ENCODE results near the gene LIPT1.
"Not testable (repeated sequence)": the region's sequence is repeated elsewhere in the genome, so short reads cannot be mapped to it uniquely, and the experiment has no call there.

LIPT1 gene

GRCh38 chr2:99154643-99155536, at the start of gene LIPT1, which contains the start of gene TSGA10:
Gene LIPT1 (plus strand): TSS chr2:99154967. CDS start chr2:99161958, 6,991 bp downstream.
Gene TSGA10 (minus strand): TSS chr2:99154942. CDS start chr2:99109439, 45,503 bp downstream.
- peak within 1 kb of the TSS; percentile 78 to 84 for H3K9ac ChIP-seq (ENCODE audit: low read depth in 1 of 2, low read length in 2 of 2)
- peaks cover 11 to 12% of the 10 kb centered on the region in 2 donors for H3K4me1 ChIP-seq (ENCODE audit: control insufficient read depth in 2 of 2, insufficient read depth in 2 of 2, low read length in 2 of 2)
- H3K27ac ChIP-seq (ENCODE audit: low read depth in 2 of 2, low read length in 2 of 2): peak within 1 kb of the TSS; percentile 90
- H3K4me3 ChIP-seq (ENCODE audit: low read length in 2 of 2): peak within 1 kb of the TSS; percentile 81 to 97
- H3K9me3 ChIP-seq (ENCODE audit: control insufficient read depth in 2 of 2, low read length in 2 of 2): no peaks in the 10 kb centered on the region
- no peaks in the 10 kb centered on the region for H3K27me3 ChIP-seq (ENCODE audit: control insufficient read depth in 2 of 2, insufficient read depth in 2 of 2, low read length in 2 of 2)
- H3K36me3 ChIP-seq (ENCODE audit: control insufficient read depth in 2 of 2, insufficient read depth in 2 of 2, low read length in 2 of 2): peaks cover 0 to 6% of the 10 kb centered on the region in 2 donors

- Histone ChIP-seq H3K9ac (ENCODE audit: low read depth in 1 of 2, low read length in 2 of 2) (no peak overlapping the region), H3K27me3 (ENCODE audit: control insufficient read depth in 2 of 2, insufficient read depth in 2 of 2, low read length in 2 of 2) (no peaks in the 10 kb centered on the region), H3K4me1 (ENCODE audit: control insufficient read depth in 2 of 2, insufficient read depth in 2 of 2, low read length in 2 of 2) (no peaks in the 10 kb centered on the region), H3K27ac (ENCODE audit: low read depth in 2 of 2, low read length in 2 of 2) (no peak overlapping the region), H3K4me3 (ENCODE audit: low read length in 2 of 2) (no peak overlapping the region), H3K36me3 (ENCODE audit: control insufficient read depth in 2 of 2, insufficient read depth in 2 of 2, low read length in 2 of 2) (no peaks in the 10 kb centered on the region), H3K9me3 (ENCODE audit: control insufficient read depth in 2 of 2, low read length in 2 of 2) (no peaks in the 10 kb centered on the region)
Observed at GRCh38 chr2:99106913-99107312, 47.9 kb upstream of the LIPT1 start.

- Histone ChIP-seq H3K36me3 (ENCODE audit: control insufficient read depth in 2 of 2, insufficient read depth in 2 of 2, low read length in 2 of 2) (no peaks in the 10 kb centered on the region), H3K27ac (ENCODE audit: low read depth in 2 of 2, low read length in 2 of 2) (no peak overlapping the region), H3K9me3 (ENCODE audit: control insufficient read depth in 2 of 2, low read length in 2 of 2) (no peaks in the 10 kb centered on the region), H3K9ac (ENCODE audit: low read depth in 1 of 2, low read length in 2 of 2) (no peak overlapping the region), H3K4me1 (ENCODE audit: control insufficient read depth in 2 of 2, insufficient read depth in 2 of 2, low read length in 2 of 2) (no peaks in the 10 kb centered on the region), H3K4me3 (ENCODE audit: low read length in 2 of 2) (no peak overlapping the region), H3K27me3 (ENCODE audit: control insufficient read depth in 2 of 2, insufficient read depth in 2 of 2, low read length in 2 of 2) (no peaks in the 10 kb centered on the region)
Observed at GRCh38 chr2:99111236-99111635, 43.5 kb upstream of the LIPT1 start.

- H3K4me1 ChIP-seq (ENCODE audit: control insufficient read depth in 2 of 2, insufficient read depth in 2 of 2, low read length in 2 of 2): no peaks in the 10 kb centered on the region
- H3K36me3 ChIP-seq (ENCODE audit: control insufficient read depth in 2 of 2, insufficient read depth in 2 of 2, low read length in 2 of 2): no peaks in the 10 kb centered on the region
- no peak overlapping the region for H3K27ac ChIP-seq (ENCODE audit: low read depth in 2 of 2, low read length in 2 of 2)
- no peak overlapping the region for H3K9ac ChIP-seq (ENCODE audit: low read depth in 1 of 2, low read length in 2 of 2)
- H3K4me3 ChIP-seq (ENCODE audit: low read length in 2 of 2): no peak overlapping the region
- no peaks in the 10 kb centered on the region for H3K27me3 ChIP-seq (ENCODE audit: control insufficient read depth in 2 of 2, insufficient read depth in 2 of 2, low read length in 2 of 2)
- no peaks in the 10 kb centered on the region for H3K9me3 ChIP-seq (ENCODE audit: control insufficient read depth in 2 of 2, low read length in 2 of 2)
Observed at GRCh38 chr2:99111945-99112344, 42.8 kb upstream of the LIPT1 start.

GRCh38 chr2:99112617-99113016, 42.1 kb upstream of the LIPT1 start:
- Histone ChIP-seq H3K36me3 (ENCODE audit: control insufficient read depth in 2 of 2, insufficient read depth in 2 of 2, low read length in 2 of 2) (no peaks in the 10 kb centered on the region), H3K9ac (ENCODE audit: low read depth in 1 of 2, low read length in 2 of 2) (no peak overlapping the region), H3K4me1 (ENCODE audit: control insufficient read depth in 2 of 2, insufficient read depth in 2 of 2, low read length in 2 of 2) (no peaks in the 10 kb centered on the region), H3K27ac (ENCODE audit: low read depth in 2 of 2, low read length in 2 of 2) (no peak overlapping the region), H3K27me3 (ENCODE audit: control insufficient read depth in 2 of 2, insufficient read depth in 2 of 2, low read length in 2 of 2) (no peaks in the 10 kb centered on the region), H3K9me3 (ENCODE audit: control insufficient read depth in 2 of 2, low read length in 2 of 2) (no peaks in the 10 kb centered on the region), H3K4me3 (ENCODE audit: low read length in 2 of 2) (no peak overlapping the region)

GRCh38 chr2:99127981-99128380, 26.8 kb upstream of the LIPT1 start:
- H3K27me3 ChIP-seq (ENCODE audit: control insufficient read depth in 2 of 2, insufficient read depth in 2 of 2, low read length in 2 of 2): no peaks in the 10 kb centered on the region
- H3K4me1 ChIP-seq (ENCODE audit: control insufficient read depth in 2 of 2, insufficient read depth in 2 of 2, low read length in 2 of 2): no peaks in the 10 kb centered on the region
- peaks cover 7 to 9% of the 10 kb centered on the region in 2 donors for H3K36me3 ChIP-seq (ENCODE audit: control insufficient read depth in 2 of 2, insufficient read depth in 2 of 2, low read length in 2 of 2)
- peaks cover 3 to 4% of the 10 kb centered on the region in 2 donors for H3K9me3 ChIP-seq (ENCODE audit: control insufficient read depth in 2 of 2, low read length in 2 of 2)
- no peak overlapping the region for H3K4me3 ChIP-seq (ENCODE audit: low read length in 2 of 2)
- no peak overlapping the region for H3K27ac ChIP-seq (ENCODE audit: low read depth in 2 of 2, low read length in 2 of 2)
- H3K9ac ChIP-seq (ENCODE audit: low read depth in 1 of 2, low read length in 2 of 2): no peak overlapping the region

- H3K9me3 ChIP-seq (ENCODE audit: control insufficient read depth in 2 of 2, low read length in 2 of 2); H3K4me1 ChIP-seq (ENCODE audit: control insufficient read depth in 2 of 2, insufficient read depth in 2 of 2, low read length in 2 of 2); H3K9ac ChIP-seq (ENCODE audit: low read depth in 1 of 2, low read length in 2 of 2); H3K27ac ChIP-seq (ENCODE audit: low read depth in 2 of 2, low read length in 2 of 2); H3K36me3 ChIP-seq (ENCODE audit: control insufficient read depth in 2 of 2, insufficient read depth in 2 of 2, low read length in 2 of 2); H3K4me3 ChIP-seq (ENCODE audit: low read length in 2 of 2); H3K27me3 ChIP-seq (ENCODE audit: control insufficient read depth in 2 of 2, insufficient read depth in 2 of 2, low read length in 2 of 2): not testable (repeated sequence)
Observed at GRCh38 chr2:99135044-99135556, 19.7 kb upstream of the LIPT1 start.

- no peak overlapping the region for H3K27ac ChIP-seq (ENCODE audit: low read depth in 2 of 2, low read length in 2 of 2)
Observed at GRCh38 chr2:99139003-99139402, 15.8 kb upstream of the LIPT1 start.

GRCh38 chr2:99140056-99140859, 14.5 kb upstream of the LIPT1 start:
- no peaks in the 10 kb centered on the region for H3K27me3 ChIP-seq (ENCODE audit: control insufficient read depth in 2 of 2, insufficient read depth in 2 of 2, low read length in 2 of 2)
- H3K4me3 ChIP-seq (ENCODE audit: low read length in 2 of 2): peak overlapping the region; percentile 95 to 98
- no peaks in the 10 kb centered on the region for H3K36me3 ChIP-seq (ENCODE audit: control insufficient read depth in 2 of 2, insufficient read depth in 2 of 2, low read length in 2 of 2)
- peak overlapping the region; percentile 95 to 99 for H3K27ac ChIP-seq (ENCODE audit: low read depth in 2 of 2, low read length in 2 of 2)
- peaks cover 8 to 12% of the 10 kb centered on the region in 2 donors for H3K4me1 ChIP-seq (ENCODE audit: control insufficient read depth in 2 of 2, insufficient read depth in 2 of 2, low read length in 2 of 2)
- peak overlapping the region; percentile 93 to 99 for H3K9ac ChIP-seq (ENCODE audit: low read depth in 1 of 2, low read length in 2 of 2)
- no peaks in the 10 kb centered on the region for H3K9me3 ChIP-seq (ENCODE audit: control insufficient read depth in 2 of 2, low read length in 2 of 2)

More at GRCh38 chr2:99139003-99139402, 15.8 kb upstream of the LIPT1 start:
- Histone ChIP-seq H3K36me3 (ENCODE audit: control insufficient read depth in 2 of 2, insufficient read depth in 2 of 2, low read length in 2 of 2) (no peaks in the 10 kb centered on the region), H3K4me3 (ENCODE audit: low read length in 2 of 2) (no peak overlapping the region), H3K4me1 (ENCODE audit: control insufficient read depth in 2 of 2, insufficient read depth in 2 of 2, low read length in 2 of 2) (peaks cover 8 to 12% of the 10 kb centered on the region in 2 donors), H3K9ac (ENCODE audit: low read depth in 1 of 2, low read length in 2 of 2) (no peak overlapping the region), H3K9me3 (ENCODE audit: control insufficient read depth in 2 of 2, low read length in 2 of 2) (no peaks in the 10 kb centered on the region), H3K27me3 (ENCODE audit: control insufficient read depth in 2 of 2, insufficient read depth in 2 of 2, low read length in 2 of 2) (no peaks in the 10 kb centered on the region)

GRCh38 chr2:99140860-99141109, 14.0 kb upstream of the LIPT1 start:
- Histone ChIP-seq H3K36me3 (ENCODE audit: control insufficient read depth in 2 of 2, insufficient read depth in 2 of 2, low read length in 2 of 2) (no peaks in the 10 kb centered on the region), H3K27me3 (ENCODE audit: control insufficient read depth in 2 of 2, insufficient read depth in 2 of 2, low read length in 2 of 2) (no peaks in the 10 kb centered on the region), H3K4me3 (ENCODE audit: low read length in 2 of 2) (peak overlapping the region; percentile 95 to 98), H3K27ac (ENCODE audit: low read depth in 2 of 2, low read length in 2 of 2) (peak overlapping the region; percentile 95 to 99), H3K9ac (ENCODE audit: low read depth in 1 of 2, low read length in 2 of 2) (peak overlapping the region; percentile 93 to 99), H3K4me1 (ENCODE audit: control insufficient read depth in 2 of 2, insufficient read depth in 2 of 2, low read length in 2 of 2) (peaks cover 8 to 12% of the 10 kb centered on the region in 2 donors), H3K9me3 (ENCODE audit: control insufficient read depth in 2 of 2, low read length in 2 of 2) (no peaks in the 10 kb centered on the region)

Data from mucosa of rectum (tissue), 2 donors.